Liver (tissue), 9 donors: Measurements from ENCODE around the gene ADGRD1. TPM values are rescaled to one million over a fixed set of nuclear protein-coding genes. Genes with fewer than 3 reads are reported as not detected.

Experiments used
- DNase-seq: peaks from one replicate; pipeline ENCODE4 v3.0.0-alpha.2; 2017; ENCODE audit warnings: low spot score
- H3K27ac ChIP-seq, 2 donors: one replicate each; pipeline ENCODE4 v1.7.0; 2013; ENCODE audit warnings: inconsistent platforms in 2 of 2, low read length in 2 of 2, control low read depth in 1 of 2, low read depth in 1 of 2, mild to moderate bottlenecking in 1 of 2
- H3K27me3 ChIP-seq, 4 donors: one replicate each; pipeline versions ENCODE4 v1.6.1 to v1.7.0; 2013; ENCODE audit warnings: low read length in 3 of 4, inconsistent platforms in 1 of 4, mild to moderate bottlenecking in 1 of 4, moderate library complexity in 1 of 4; ENCODE audit not compliant: control insufficient read depth in 4 of 4, insufficient read depth in 4 of 4
- H3K36me3 ChIP-seq, 4 donors: one replicate each; pipeline versions ENCODE4 v1.6.1 to v1.7.0; 2013; ENCODE audit warnings: low read length in 3 of 4, mild to moderate bottlenecking in 3 of 4, low read depth in 1 of 4, moderate library complexity in 1 of 4; ENCODE audit not compliant: control insufficient read depth in 4 of 4, insufficient read depth in 3 of 4
- H3K4me1 ChIP-seq, 4 donors: one replicate each; pipeline versions ENCODE4 v1.6.1 to v1.7.0; 2013; ENCODE audit warnings: low read length in 3 of 4, mild to moderate bottlenecking in 3 of 4, moderate library complexity in 1 of 4; ENCODE audit not compliant: control insufficient read depth in 4 of 4, insufficient read depth in 4 of 4
- H3K4me3 ChIP-seq, 3 donors: one replicate each; pipeline versions ENCODE4 v1.6.1 to v1.7.0; 2013; ENCODE audit warnings: low read length in 3 of 3, control low read depth in 1 of 3, low read depth in 1 of 3, mild to moderate bottlenecking in 1 of 3
- H3K9ac ChIP-seq, 2 donors: one replicate each; pipeline ENCODE4 v1.7.0; 2013; ENCODE audit warnings: low read length in 2 of 2, mild to moderate bottlenecking in 2 of 2, moderate library complexity in 2 of 2, control low read depth in 1 of 2, low read depth in 1 of 2
- H3K9me3 ChIP-seq, 4 donors: one replicate each; pipeline versions ENCODE4 v1.6.1 to v1.7.0; 2013; ENCODE audit warnings: low read length in 3 of 4; ENCODE audit not compliant: control insufficient read depth in 4 of 4
- EGR1 ChIP-seq, 2 donors: IDR thresholded peaks; 2 replicates each; pipeline ENCODE4 v1.6.1; 2016 to 2018; ENCODE audit warnings: antibody characterized with exemption in 2 of 2, low read depth in 2 of 2
- FOXA1 ChIP-seq: IDR thresholded peaks from 2 replicates; pipeline ENCODE4 v1.6.1; 2016; ENCODE audit warnings: antibody characterized with exemption
- GABPA ChIP-seq, 2 donors: IDR thresholded peaks in 1 of 2; conservative IDR thresholded peaks in 1 of 2; 2 replicates each; pipeline ENCODE4 v1.6.1; 2016; ENCODE audit warnings: antibody characterized with exemption in 2 of 2, mild to moderate bottlenecking in 1 of 2, moderate library complexity in 1 of 2
- HNF4A ChIP-seq, 2 donors: conservative IDR thresholded peaks; 2 replicates each; pipeline ENCODE4 v1.6.1; 2016; ENCODE audit warnings: antibody characterized with exemption in 2 of 2, mild to moderate bottlenecking in 2 of 2
- HNF4G ChIP-seq: IDR thresholded peaks from 2 replicates; pipeline ENCODE4 v1.6.1; 2016; ENCODE audit warnings: antibody characterized with exemption
- JUND ChIP-seq, 2 donors: IDR thresholded peaks; 2 replicates each; pipeline ENCODE4 v1.6.1; 2016; ENCODE audit warnings: antibody characterized with exemption in 2 of 2
- NR2F2 ChIP-seq: IDR thresholded peaks from 2 replicates; pipeline ENCODE4 v1.6.1; 2016; ENCODE audit warnings: antibody characterized with exemption
- RAD21 ChIP-seq, 2 donors: IDR thresholded peaks; 2 replicates each; pipeline ENCODE4 v1.6.1; 2016; ENCODE audit warnings: antibody characterized with exemption in 2 of 2, mild to moderate bottlenecking in 2 of 2
- RXRA ChIP-seq, 2 donors: IDR thresholded peaks; 2 replicates each; pipeline ENCODE4 v1.6.1; 2017 to 2018; ENCODE audit warnings: antibody characterized with exemption in 2 of 2, mild to moderate bottlenecking in 1 of 2
- SP1 ChIP-seq: IDR thresholded peaks from 2 replicates; pipeline ENCODE4 v1.6.1; 2018; ENCODE audit warnings: antibody characterized with exemption, mild to moderate bottlenecking
- TAF1 ChIP-seq: conservative IDR thresholded peaks from 2 replicates; pipeline ENCODE4 v1.6.1; 2016; ENCODE audit warnings: antibody characterized with exemption, mild to moderate bottlenecking
- YY1 ChIP-seq: IDR thresholded peaks from 2 replicates; pipeline ENCODE4 v1.6.1; 2016; ENCODE audit warnings: antibody characterized with exemption, mild to moderate bottlenecking
- WGBS: extraction: QIAGEN DNeasy Blood & Tissue Kit; methylation state at CpG from one replicate; pipeline ENCODE4 v1.1.7; 2013; 5-methylcytosine and 5-hydroxymethylcytosine counted together
- polyA plus RNA-seq, 2 donors: library from polyadenylated mRNA; stranded (reverse) in 1 of 2; unstranded in 1 of 2; fragments of 200-250 nt in 1 of 2; fragments of >200 nt in 1 of 2; fragmentation: Nextera tagmentation in 1 of 2; extraction: Ambion mirVana in 1 of 2; gene quantifications; one replicate each; pipeline versions ENCODE4 v1.2.1 to v1.2.3, GENCODE V29; 2013 to 2015
- total RNA-seq, 2 donors: library from RNA; depleted of rRNA; stranded (reverse); fragments of >200 nt; gene quantifications; one replicate each; pipeline ENCODE4 v1.2.3, GENCODE V29; 2014
- TF ChIP-seq, protein P1 (sequence below): fragments of 150-350 bp; IDR thresholded peaks from 2 replicates; pipeline ENCODE4 v1.5.1; 2017; ENCODE audit warnings: improper control_type of control experiment, low read depth, low read length; ENCODE audit not compliant: missing input control
- TF ChIP-seq, protein P2 (sequence below): IDR thresholded peaks from 2 replicates; pipeline ENCODE4 v1.6.1; 2016; ENCODE audit warnings: antibody characterized with exemption
- TF ChIP-seq, protein P3 (sequence below): IDR thresholded peaks from 2 replicates; pipeline ENCODE4 v1.6.1; 2016; ENCODE audit warnings: antibody characterized with exemption, mild to moderate bottlenecking
- TF ChIP-seq, protein P4 (sequence below): IDR thresholded peaks from 2 replicates; pipeline ENCODE4 v1.6.1; 2016; ENCODE audit warnings: antibody characterized with exemption
- TF ChIP-seq, protein P5 (sequence below): IDR thresholded peaks from 2 replicates; pipeline ENCODE4 v1.6.1; 2016; ENCODE audit warnings: antibody characterized with exemption
- donor health status: healthy.
- donor health status: healthy.
- donor health status: healthy.
- donor health status: healthy.
- donor health status: healthy.

The ADGRD1 gene
- total and polyA plus RNA-seq, 4 donors = 2.7 to 7.1 (median 4.6) TPM

DNA sequence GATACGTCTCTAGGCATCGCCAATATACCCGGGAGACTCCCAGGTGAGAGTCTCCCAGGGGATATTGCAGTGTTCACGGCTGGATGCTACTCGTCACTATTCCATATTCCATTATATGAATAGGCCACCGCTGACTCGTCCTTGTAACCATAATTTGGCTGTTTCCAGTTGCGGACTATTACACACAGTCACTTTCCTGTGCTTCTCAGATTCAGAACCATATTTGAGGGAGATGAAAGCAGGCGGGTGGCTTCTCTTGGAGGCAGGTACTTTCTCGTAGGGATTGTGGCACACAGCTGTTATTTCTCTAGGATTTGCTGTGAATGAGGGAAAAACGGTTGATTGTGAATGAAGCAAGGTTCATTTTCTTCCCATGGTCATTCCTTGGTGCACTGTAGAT is 73.0 kb downstream of the ADGRD1 start (continued):
- TF ChIP-seq, protein P1, sequence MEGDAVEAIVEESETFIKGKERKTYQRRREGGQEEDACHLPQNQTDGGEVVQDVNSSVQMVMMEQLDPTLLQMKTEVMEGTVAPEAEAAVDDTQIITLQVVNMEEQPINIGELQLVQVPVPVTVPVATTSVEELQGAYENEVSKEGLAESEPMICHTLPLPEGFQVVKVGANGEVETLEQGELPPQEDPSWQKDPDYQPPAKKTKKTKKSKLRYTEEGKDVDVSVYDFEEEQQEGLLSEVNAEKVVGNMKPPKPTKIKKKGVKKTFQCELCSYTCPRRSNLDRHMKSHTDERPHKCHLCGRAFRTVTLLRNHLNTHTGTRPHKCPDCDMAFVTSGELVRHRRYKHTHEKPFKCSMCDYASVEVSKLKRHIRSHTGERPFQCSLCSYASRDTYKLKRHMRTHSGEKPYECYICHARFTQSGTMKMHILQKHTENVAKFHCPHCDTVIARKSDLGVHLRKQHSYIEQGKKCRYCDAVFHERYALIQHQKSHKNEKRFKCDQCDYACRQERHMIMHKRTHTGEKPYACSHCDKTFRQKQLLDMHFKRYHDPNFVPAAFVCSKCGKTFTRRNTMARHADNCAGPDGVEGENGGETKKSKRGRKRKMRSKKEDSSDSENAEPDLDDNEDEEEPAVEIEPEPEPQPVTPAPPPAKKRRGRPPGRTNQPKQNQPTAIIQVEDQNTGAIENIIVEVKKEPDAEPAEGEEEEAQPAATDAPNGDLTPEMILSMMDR = no peak
- TF ChIP-seq, protein P2, sequence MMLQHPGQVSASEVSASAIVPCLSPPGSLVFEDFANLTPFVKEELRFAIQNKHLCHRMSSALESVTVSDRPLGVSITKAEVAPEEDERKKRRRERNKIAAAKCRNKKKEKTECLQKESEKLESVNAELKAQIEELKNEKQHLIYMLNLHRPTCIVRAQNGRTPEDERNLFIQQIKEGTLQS = no peak
- no peak for TF ChIP-seq GABPA (IDR thresholded peaks at IDR 0.05 in 1 of 2, conservative IDR thresholded peaks at IDR 0.05 in 1 of 2)
- TF ChIP-seq HNF4G = no peak
- no peak for TF ChIP-seq SP1

DNA sequence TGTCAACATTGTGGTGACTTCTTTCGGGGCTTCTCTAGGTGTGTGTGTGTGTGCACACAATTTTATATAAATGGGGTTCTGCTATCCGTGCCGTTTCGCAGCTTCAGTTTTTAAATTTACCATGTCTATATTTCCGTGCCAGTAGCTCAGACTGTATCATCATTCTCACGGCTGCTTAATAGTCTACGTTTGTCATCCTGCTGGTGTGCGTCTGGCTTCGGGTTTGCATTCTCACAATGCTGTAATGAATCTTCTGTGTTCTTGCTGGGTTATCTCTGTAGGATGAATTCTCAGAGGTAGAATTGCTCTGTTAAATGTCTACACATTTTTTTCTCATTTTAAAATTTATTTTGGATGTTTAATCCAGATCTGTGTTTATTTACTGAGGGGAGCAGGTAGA is 73.6 kb downstream of the ADGRD1 start:
- Histone ChIP-seq H3K27me3 (no peaks in the 10 kb centered on the region), H3K9ac (no peak overlapping the region), H3K27ac (no peak overlapping the region), H3K4me3 (no peak overlapping the region), H3K4me1 (no peaks in the 10 kb centered on the region), H3K36me3 (no peaks in the 10 kb centered on the region), H3K9me3 (no peaks in the 10 kb centered on the region)
- WGBS = 87% methylated on average over 9 of the region's 9 CpGs
- DNase-seq = no peak
- TF ChIP-seq FOXA1 (no peak), HNF4G (no peak), NR2F2 (no peak), EGR1 (IDR thresholded peaks at IDR 0.05; ENCODE audit: low read depth in 2 of 2) (no peak), RAD21 (IDR thresholded peaks at IDR 0.05) (no peak), HNF4A (conservative IDR thresholded peaks at IDR 0.05) (no peak), JUND (IDR thresholded peaks at IDR 0.05) (no peak), TAF1 (no peak), YY1 (no peak), RXRA (IDR thresholded peaks at IDR 0.05) (no peak)
- TF ChIP-seq, protein P1 = no peak
- TF ChIP-seq, protein P3, sequence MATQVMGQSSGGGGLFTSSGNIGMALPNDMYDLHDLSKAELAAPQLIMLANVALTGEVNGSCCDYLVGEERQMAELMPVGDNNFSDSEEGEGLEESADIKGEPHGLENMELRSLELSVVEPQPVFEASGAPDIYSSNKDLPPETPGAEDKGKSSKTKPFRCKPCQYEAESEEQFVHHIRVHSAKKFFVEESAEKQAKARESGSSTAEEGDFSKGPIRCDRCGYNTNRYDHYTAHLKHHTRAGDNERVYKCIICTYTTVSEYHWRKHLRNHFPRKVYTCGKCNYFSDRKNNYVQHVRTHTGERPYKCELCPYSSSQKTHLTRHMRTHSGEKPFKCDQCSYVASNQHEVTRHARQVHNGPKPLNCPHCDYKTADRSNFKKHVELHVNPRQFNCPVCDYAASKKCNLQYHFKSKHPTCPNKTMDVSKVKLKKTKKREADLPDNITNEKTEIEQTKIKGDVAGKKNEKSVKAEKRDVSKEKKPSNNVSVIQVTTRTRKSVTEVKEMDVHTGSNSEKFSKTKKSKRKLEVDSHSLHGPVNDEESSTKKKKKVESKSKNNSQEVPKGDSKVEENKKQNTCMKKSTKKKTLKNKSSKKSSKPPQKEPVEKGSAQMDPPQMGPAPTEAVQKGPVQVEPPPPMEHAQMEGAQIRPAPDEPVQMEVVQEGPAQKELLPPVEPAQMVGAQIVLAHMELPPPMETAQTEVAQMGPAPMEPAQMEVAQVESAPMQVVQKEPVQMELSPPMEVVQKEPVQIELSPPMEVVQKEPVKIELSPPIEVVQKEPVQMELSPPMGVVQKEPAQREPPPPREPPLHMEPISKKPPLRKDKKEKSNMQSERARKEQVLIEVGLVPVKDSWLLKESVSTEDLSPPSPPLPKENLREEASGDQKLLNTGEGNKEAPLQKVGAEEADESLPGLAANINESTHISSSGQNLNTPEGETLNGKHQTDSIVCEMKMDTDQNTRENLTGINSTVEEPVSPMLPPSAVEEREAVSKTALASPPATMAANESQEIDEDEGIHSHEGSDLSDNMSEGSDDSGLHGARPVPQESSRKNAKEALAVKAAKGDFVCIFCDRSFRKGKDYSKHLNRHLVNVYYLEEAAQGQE = no peak
- TF ChIP-seq, protein P2 = no peak
- TF ChIP-seq, protein P4, sequence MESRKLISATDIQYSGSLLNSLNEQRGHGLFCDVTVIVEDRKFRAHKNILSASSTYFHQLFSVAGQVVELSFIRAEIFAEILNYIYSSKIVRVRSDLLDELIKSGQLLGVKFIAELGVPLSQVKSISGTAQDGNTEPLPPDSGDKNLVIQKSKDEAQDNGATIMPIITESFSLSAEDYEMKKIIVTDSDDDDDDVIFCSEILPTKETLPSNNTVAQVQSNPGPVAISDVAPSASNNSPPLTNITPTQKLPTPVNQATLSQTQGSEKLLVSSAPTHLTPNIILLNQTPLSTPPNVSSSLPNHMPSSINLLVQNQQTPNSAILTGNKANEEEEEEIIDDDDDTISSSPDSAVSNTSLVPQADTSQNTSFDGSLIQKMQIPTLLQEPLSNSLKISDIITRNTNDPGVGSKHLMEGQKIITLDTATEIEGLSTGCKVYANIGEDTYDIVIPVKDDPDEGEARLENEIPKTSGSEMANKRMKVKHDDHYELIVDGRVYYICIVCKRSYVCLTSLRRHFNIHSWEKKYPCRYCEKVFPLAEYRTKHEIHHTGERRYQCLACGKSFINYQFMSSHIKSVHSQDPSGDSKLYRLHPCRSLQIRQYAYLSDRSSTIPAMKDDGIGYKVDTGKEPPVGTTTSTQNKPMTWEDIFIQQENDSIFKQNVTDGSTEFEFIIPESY = no peak
- TF ChIP-seq, protein P5, sequence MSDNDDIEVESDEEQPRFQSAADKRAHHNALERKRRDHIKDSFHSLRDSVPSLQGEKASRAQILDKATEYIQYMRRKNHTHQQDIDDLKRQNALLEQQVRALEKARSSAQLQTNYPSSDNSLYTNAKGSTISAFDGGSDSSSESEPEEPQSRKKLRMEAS = no peak
